HCT116 (cell line): ENCODE results near the gene SLC50A1.

ENCODE experiments used
- CTCF ChIP-seq, 3 experiments: fragments of 200-600 bp in 1 of 3; sonication (generic) in 1 of 3; IDR thresholded peaks in 2 of 3; conservative IDR thresholded peaks in 1 of 3; 2 replicates each; pipeline ENCODE4 v1.5.1; 2012 to 2017; ENCODE audit warnings: low read depth in 2 of 3, low read length in 2 of 3, antibody characterized with exemption in 1 of 3, borderline replicate concordance in 1 of 3, control low read depth in 1 of 3, mild to moderate bottlenecking in 1 of 3, mixed read lengths in 1 of 3, mixed run types in 1 of 3, moderate library complexity in 1 of 3; ENCODE audit not compliant: insufficient read depth in 1 of 3
- EZH2 ChIP-seq: fragments of 200-600 bp; sonication (generic); IDR thresholded peaks from 2 replicates; pipeline ENCODE4 v1.6.1; 2017; ENCODE audit warnings: antibody characterized with exemption, mixed run types
- EZH2phosphoT487 ChIP-seq: fragments of 200-600 bp; IDR thresholded peaks from 2 replicates; pipeline ENCODE4 v1.6.1; 2018; ENCODE audit warnings: antibody characterized with exemption, borderline replicate concordance
- FOSL1 ChIP-seq: IDR thresholded peaks from 2 replicates; pipeline ENCODE4 v1.6.1; 2012; ENCODE audit warnings: low read depth
- JUND ChIP-seq: IDR thresholded peaks from 2 replicates; pipeline ENCODE4 v1.6.1; 2012
- POLR2A ChIP-seq: IDR thresholded peaks from 2 replicates; pipeline ENCODE4 v1.7.0; 2011; ENCODE audit warnings: borderline replicate concordance; ENCODE audit not compliant: insufficient read depth, insufficient read length; ENCODE audit errors: extremely low read depth
- POLR2AphosphoS5 ChIP-seq: IDR thresholded peaks from 2 replicates; pipeline ENCODE4 v1.6.1; 2011; ENCODE audit warnings: mild to moderate bottlenecking, low read depth, low read length, moderate library complexity
- REST ChIP-seq: IDR thresholded peaks from 2 replicates; pipeline ENCODE4 v1.6.1; 2012; ENCODE audit warnings: low read depth
- SP1 ChIP-seq: IDR thresholded peaks from 2 replicates; pipeline ENCODE4 v1.6.1; 2012; ENCODE audit warnings: low read depth
- SRF ChIP-seq: IDR thresholded peaks from 2 replicates; pipeline ENCODE4 v1.6.1; 2012; ENCODE audit warnings: low read depth
- YY1 ChIP-seq: IDR thresholded peaks from 2 replicates; pipeline ENCODE4 v1.6.1; 2011; ENCODE audit warnings: low read length, low read depth, moderate library complexity, mild to moderate bottlenecking; ENCODE audit not compliant: insufficient replicate concordance; ENCODE audit errors: extremely low read depth
- ZBTB33 ChIP-seq: IDR thresholded peaks from 2 replicates; pipeline ENCODE4 v1.6.1; 2011; ENCODE audit warnings: mild to moderate bottlenecking, low read length, moderate library complexity; ENCODE audit not compliant: insufficient replicate concordance; ENCODE audit errors: extremely low read depth
- ZFX ChIP-seq: fragments of 450-650 bp; IDR thresholded peaks from 2 replicates; pipeline ENCODE4 v1.6.1; 2017
- TF ChIP-seq, protein P1 (sequence below): IDR thresholded peaks from 2 replicates; pipeline ENCODE4 v1.6.1; 2012

GRCh38 chr1:155169541-155169940 is 33.9 kb downstream of the SLC50A1 start:
- TF ChIP-seq EZH2phosphoT487: no peak
- TF ChIP-seq CTCF (IDR thresholded peaks at IDR 0.05 in 2 of 3, conservative IDR thresholded peaks at IDR 0.05 in 1 of 3; ENCODE audit: borderline replicate concordance in 1 of 3, insufficient read depth in 1 of 3, low read depth in 2 of 3, low read length in 2 of 3): no peak
- no peak for TF ChIP-seq JUND
- no peak for TF ChIP-seq EZH2
- no peak for TF ChIP-seq REST
- no peak for TF ChIP-seq ZBTB33
- TF ChIP-seq, protein P1, sequence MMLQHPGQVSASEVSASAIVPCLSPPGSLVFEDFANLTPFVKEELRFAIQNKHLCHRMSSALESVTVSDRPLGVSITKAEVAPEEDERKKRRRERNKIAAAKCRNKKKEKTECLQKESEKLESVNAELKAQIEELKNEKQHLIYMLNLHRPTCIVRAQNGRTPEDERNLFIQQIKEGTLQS: no peak
- TF ChIP-seq SP1: no peak
- TF ChIP-seq SRF: no peak
- no peak for TF ChIP-seq POLR2AphosphoS5
- TF ChIP-seq ZFX: no peak
- no peak for TF ChIP-seq POLR2A
- no peak for TF ChIP-seq FOSL1
- no peak for TF ChIP-seq YY1
